H1 (cell line): Measurements from ENCODE around the gene CRNKL1. TPM values are rescaled to one million over a fixed set of nuclear protein-coding genes. Genes with fewer than 3 reads are reported as not detected.

Source experiments
- CTCF ChIA-PET: fragments of 300-600 bp; sonication (Branson Sonifier 250); formaldehyde crosslinking; loops from one replicate; lab custom pipeline; 2021; ENCODE audit not compliant: partially characterized antibody; lab: Charles Lee
- POLR2A ChIA-PET: fragments of 300-600 bp; sonication (Branson Sonifier 250); formaldehyde crosslinking; loops from one replicate; lab custom pipeline; 2021; ENCODE audit warnings: inconsistent platforms; ENCODE audit not compliant: partially characterized antibody; lab: Charles Lee
- DNase-seq, 2 experiments: peaks; one replicate each; pipeline versions ENCODE4 v3.0.0 to v3.0.0-alpha.2; 2010 to 2022; ENCODE audit warnings: low spot score in 2 of 2, low read depth in 1 of 2, mixed read lengths in 1 of 2
- FAIRE-seq: peaks from 2 replicates; lab custom pipeline; 2011; peaks lifted over from hg19 to GRCh38; lab: Jason Lieb, UNC
- H2AFZ ChIP-seq: 2 replicates; pipeline ENCODE4 v1.8.1; 2012; ENCODE audit warnings: low read length, inconsistent platforms
- H2AK5ac ChIP-seq: 2 replicates; pipeline ENCODE4 v1.6.1; 2013; ENCODE audit warnings: low read depth, low read length
- H2BK120ac ChIP-seq: replicated peaks from 2 replicates; pipeline ENCODE3; 2013; ENCODE audit warnings: low read depth, low read length, inconsistent platforms
- H2BK12ac ChIP-seq: 2 replicates; pipeline ENCODE4 v1.6.1; 2013; ENCODE audit warnings: low read depth, low read length
- H2BK15ac ChIP-seq: 2 replicates; pipeline ENCODE4 v1.6.1; 2013; ENCODE audit warnings: low read length
- H2BK20ac ChIP-seq: 2 replicates; pipeline ENCODE4 v1.6.1; 2013; ENCODE audit warnings: low read length
- H2BK5ac ChIP-seq: 2 replicates; pipeline ENCODE4 v1.6.1; 2013; ENCODE audit warnings: low read depth, low read length
- H3K14ac ChIP-seq: 2 replicates; pipeline ENCODE4 v1.6.1; 2013; ENCODE audit warnings: inconsistent platforms; ENCODE audit not compliant: insufficient read length
- H3K18ac ChIP-seq: 2 replicates; pipeline ENCODE4 v1.6.1; 2013; ENCODE audit warnings: low read length; ENCODE audit errors: extremely low read depth
- H3K23ac ChIP-seq: 2 replicates; pipeline ENCODE4 v1.6.1; 2013; ENCODE audit warnings: inconsistent platforms; ENCODE audit not compliant: insufficient read length
- H3K23me2 ChIP-seq: 2 replicates; pipeline ENCODE4 v1.6.1; 2013; ENCODE audit warnings: low read depth, low read length
- H3K27ac ChIP-seq: 2 replicates; pipeline ENCODE4 v1.6.1; 2011; ENCODE audit warnings: low read depth, low read length, inconsistent platforms
- H3K27me3 ChIP-seq, 4 experiments: replicated peaks in 1 of 4; 1 replicate in 1 of 4; 2 replicates in 3 of 4; pipeline versions ENCODE4 v1.6.1 to v1.8.1; 2011 to 2013; ENCODE audit warnings: low read length in 3 of 4, mild to moderate bottlenecking in 3 of 4, inconsistent platforms in 2 of 4, mixed read lengths in 2 of 4, moderate library complexity in 1 of 4; ENCODE audit not compliant: control insufficient read depth in 3 of 4, insufficient read depth in 3 of 4; ENCODE audit errors: extremely low read depth in 1 of 4
- H3K36me3 ChIP-seq, 4 experiments: 2 replicates each; pipeline versions ENCODE4 v1.6.1 to v1.8.1; 2011 to 2013; ENCODE audit warnings: mild to moderate bottlenecking in 4 of 4, low read length in 3 of 4, moderate library complexity in 2 of 4, control low read depth in 1 of 4, inconsistent platforms in 1 of 4; ENCODE audit not compliant: insufficient read depth in 4 of 4, control insufficient read depth in 2 of 4
- H3K4ac ChIP-seq: replicated peaks from 2 replicates; pipeline ENCODE3; 2013; ENCODE audit warnings: low read length, low read depth, mixed read lengths, inconsistent platforms; ENCODE audit not compliant: insufficient read length
- H3K4me1 ChIP-seq, 4 experiments: replicated peaks in 1 of 4; 1 replicate in 1 of 4; 2 replicates in 3 of 4; pipeline versions ENCODE4 v1.6.1 to v1.8.1; 2011 to 2013; ENCODE audit warnings: low read length in 3 of 4, inconsistent platforms in 2 of 4, mixed read lengths in 1 of 4; ENCODE audit not compliant: insufficient read depth in 4 of 4, control insufficient read depth in 3 of 4
- H3K4me2 ChIP-seq, 2 experiments: 2 replicates each; pipeline versions ENCODE4 v1.6.1 to v1.8.1; 2011 to 2013; ENCODE audit warnings: low read depth in 2 of 2, low read length in 2 of 2, control low read depth in 1 of 2, inconsistent platforms in 1 of 2, mild to moderate bottlenecking in 1 of 2; ENCODE audit not compliant: insufficient read depth in 1 of 2
- H3K4me3 ChIP-seq, 4 experiments: fragments of 200-600, 300-600 bp in 1 of 4; sonication (generic), shearing (Covaris generic), sonication (Bioruptor Twin) in 1 of 4; 2 replicates each; pipeline versions ENCODE4 v1.5.1 to v1.8.1; 2011 to 2016; ENCODE audit warnings: low read length in 4 of 4, low read depth in 3 of 4, control low read depth in 2 of 4, inconsistent platforms in 2 of 4, mild to moderate bottlenecking in 2 of 4, mixed read lengths in 1 of 4, moderate library complexity in 1 of 4; ENCODE audit not compliant: insufficient read depth in 2 of 4; ENCODE audit errors: extremely low read depth in 1 of 4
- H3K56ac ChIP-seq: replicated peaks from 2 replicates; pipeline ENCODE3; 2013; ENCODE audit warnings: low read depth, mild to moderate bottlenecking, mixed read lengths, low read length, inconsistent platforms; ENCODE audit not compliant: insufficient read length
- H3K79me1 ChIP-seq: 2 replicates; pipeline ENCODE4 v1.6.1; 2013; ENCODE audit warnings: low read depth, low read length, control low read depth
- H3K79me2 ChIP-seq, 2 experiments: 2 replicates each; pipeline versions ENCODE4 v1.6.1 to v1.8.1; 2012 to 2013; ENCODE audit warnings: low read length in 2 of 2, mild to moderate bottlenecking in 2 of 2, inconsistent platforms in 1 of 2; ENCODE audit not compliant: insufficient read depth in 2 of 2, control insufficient read depth in 1 of 2
- H3K9ac ChIP-seq, 4 experiments: replicated peaks in 1 of 4; 1 replicate in 1 of 4; 2 replicates in 3 of 4; pipeline versions ENCODE4 v1.6.1 to v1.8.1; 2011 to 2013; ENCODE audit warnings: low read depth in 3 of 4, low read length in 3 of 4, control low read depth in 2 of 4, mild to moderate bottlenecking in 2 of 4, moderate library complexity in 2 of 4, inconsistent platforms in 1 of 4; ENCODE audit errors: extremely low read depth in 1 of 4
- H3K9me3 ChIP-seq, 2 experiments: 2 replicates each; pipeline versions ENCODE4 v1.6.1 to v1.8.1; 2012 to 2013; ENCODE audit warnings: mild to moderate bottlenecking in 2 of 2, moderate library complexity in 2 of 2, control low read depth in 1 of 2, inconsistent platforms in 1 of 2, low read depth in 1 of 2, low read length in 1 of 2, mixed read lengths in 1 of 2; ENCODE audit not compliant: insufficient read depth in 2 of 2
- H4K20me1 ChIP-seq, 2 experiments: replicated peaks in 1 of 2; 2 replicates each; pipeline versions ENCODE3 to v1.8.1; 2011 to 2013; ENCODE audit warnings: inconsistent platforms in 2 of 2, low read length in 2 of 2, mild to moderate bottlenecking in 1 of 2; ENCODE audit not compliant: insufficient read depth in 2 of 2, control insufficient read depth in 1 of 2
- H4K5ac ChIP-seq: 2 replicates; pipeline ENCODE4 v1.6.1; 2013; ENCODE audit warnings: low read length, low read depth, mixed read lengths, inconsistent platforms; ENCODE audit not compliant: insufficient read length
- H4K8ac ChIP-seq: 2 replicates; pipeline ENCODE4 v1.8.0; 2013; ENCODE audit warnings: mild to moderate bottlenecking, moderate library complexity, low read length, inconsistent platforms; ENCODE audit not compliant: insufficient read depth; ENCODE audit errors: extremely low read depth
- H4K91ac ChIP-seq: replicated peaks from 2 replicates; pipeline ENCODE3; 2013; ENCODE audit warnings: low read length, mixed read lengths, inconsistent platforms; ENCODE audit not compliant: insufficient read length
- CBX8 ChIP-seq: fragments of 300-800, 300-1000 bp; sonication (generic); IDR thresholded peaks from 2 replicates; pipeline ENCODE4 v1.7.1; 2016; ENCODE audit warnings: low read depth, low read length, borderline replicate concordance
- EGR1 ChIP-seq: IDR thresholded peaks from 2 replicates; pipeline ENCODE4 v1.6.1; 2011; ENCODE audit warnings: low read depth, low read length, borderline replicate concordance
- KDM5A ChIP-seq: fragments of 200-600 bp; IDR thresholded peaks from 2 replicates; pipeline ENCODE4 v1.7.1; 2012; ENCODE audit warnings: mild to moderate bottlenecking, low read length, inconsistent platforms, mixed read lengths
- NRF1 ChIP-seq: IDR thresholded peaks from 2 replicates; pipeline ENCODE4 v1.6.1; 2011; ENCODE audit warnings: mild to moderate bottlenecking, low read depth, low read length, improper control_type of control experiment
- PHF8 ChIP-seq: fragments of 200-600 bp; sonication (generic); conservative IDR thresholded peaks from 2 replicates; pipeline ENCODE4 v1.7.1; 2012; ENCODE audit warnings: low read depth, mild to moderate bottlenecking, inconsistent platforms, low read length, moderate library complexity
- SIRT6 ChIP-seq: IDR thresholded peaks from one replicate; pipeline ENCODE4 v1.7.1; 2012; ENCODE audit warnings: low read length, inconsistent platforms
- SRF ChIP-seq: IDR thresholded peaks from 2 replicates; pipeline ENCODE4 v1.6.1; 2011; ENCODE audit warnings: mild to moderate bottlenecking, low read depth, low read length, moderate library complexity
- TCF12 ChIP-seq: IDR thresholded peaks from 2 replicates; pipeline ENCODE4 v1.6.1; 2011; ENCODE audit warnings: low read depth, mild to moderate bottlenecking, low read length
- WGBS, 2 experiments: shearing (Covaris generic) in 1 of 2; methylation state at CpG; one replicate each; pipeline versions ENCODE4 v1.1.6 to v1.1.7; 2013 to 2015; ENCODE audit warnings: low lambda C conversion rate in 2 of 2, mixed read lengths in 2 of 2, inconsistent platforms in 1 of 2, low coverage in 1 of 2, missing lambda C conversion rate in 1 of 2; ENCODE audit not compliant: insufficient replicate concordance in 2 of 2, insufficient coverage in 1 of 2, insufficient read length in 1 of 2; ENCODE audit errors: extremely low coverage in 1 of 2, missing lambda C conversion rate in 1 of 2; 5-methylcytosine and 5-hydroxymethylcytosine counted together
- polyA plus RNA-seq, 7 experiments: library from polyadenylated mRNA; depleted of rRNA in 3 of 7; stranded (reverse) in 5 of 7; unstranded in 2 of 7; fragments of >200 nt in 5 of 7; fragments of 200-250 nt in 2 of 7; gene quantifications; 1 replicate in 5 of 7; 2 replicates in 1 of 7; 4 replicates in 1 of 7; pipeline versions ENCODE4 v1.2.1 to v1.2.3, GENCODE V29; 2011 to 2013; ENCODE audit warnings: missing spikeins in 2 of 7, mixed read lengths in 2 of 7
- total RNA-seq: library from RNA; stranded (reverse); fragmentation: NEBNext Ultra II Directional; extraction: Animal tissue kit (Norgen Biotek cat#: 25700); gene quantifications from 2 replicates; pipeline ENCODE4 v1.2.1, GENCODE V29; 2021
- TF ChIP-seq, protein P1 (sequence below): IDR thresholded peaks from 2 replicates; pipeline ENCODE4 v1.6.1; 2012; ENCODE audit warnings: low read length, inconsistent platforms

The CRNKL1 gene
- total and polyA plus RNA-seq, 2 of the 8 experiments (the other 6 are each of a cell fraction or from before 2014, with no cell fraction given) = 4.0 to 26.5 TPM

DNA sequence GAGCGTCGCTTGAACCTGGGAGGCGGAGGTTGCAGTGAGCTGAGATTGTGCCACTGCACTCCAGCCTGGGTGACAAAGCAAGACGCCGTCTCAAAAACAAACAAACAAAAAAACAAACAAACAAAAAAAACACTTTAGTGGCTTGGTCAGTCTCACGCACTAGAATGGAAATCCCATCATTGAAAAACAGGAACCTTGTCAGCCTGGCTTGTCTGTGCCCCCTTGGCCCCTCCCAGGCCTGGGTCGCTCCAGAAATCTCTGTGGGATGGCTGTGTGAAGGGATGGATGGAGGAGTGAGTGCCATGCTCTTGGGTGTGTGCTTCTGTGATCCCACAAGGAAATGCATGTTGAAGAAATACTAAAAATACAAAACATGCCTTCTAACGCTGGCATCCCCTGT is 56.0 kb downstream of the CRNKL1 start:
- CTCF ChIA-PET = interaction anchor here (0.9 to 1.4 kb wide), 2 partner anchors 43 to 210 kb away, joined by 3 to 5 read pairs; no protein-coding TSS in a partner anchor
- no peak for FAIRE-seq
- 92% methylated on average over 8 of the region's 8 CpGs; no CpG with 5 or more reads in 1 of the 2 experiments for WGBS, 2 experiments

More for the DNA sequence above, 56.0 kb downstream of the CRNKL1 start:
- POLR2A ChIA-PET = no interaction called here
- Histone ChIP-seq H4K20me1 (no peaks in the 10 kb centered on the region), H3K79me2 (no peaks in the 10 kb centered on the region), H2BK15ac (no peak overlapping the region)
- no peak for TF ChIP-seq NRF1
- TF ChIP-seq CBX8 = no peak
- TF ChIP-seq PHF8 = no peak
- no peak for TF ChIP-seq KDM5A
- TF ChIP-seq, protein P1, sequence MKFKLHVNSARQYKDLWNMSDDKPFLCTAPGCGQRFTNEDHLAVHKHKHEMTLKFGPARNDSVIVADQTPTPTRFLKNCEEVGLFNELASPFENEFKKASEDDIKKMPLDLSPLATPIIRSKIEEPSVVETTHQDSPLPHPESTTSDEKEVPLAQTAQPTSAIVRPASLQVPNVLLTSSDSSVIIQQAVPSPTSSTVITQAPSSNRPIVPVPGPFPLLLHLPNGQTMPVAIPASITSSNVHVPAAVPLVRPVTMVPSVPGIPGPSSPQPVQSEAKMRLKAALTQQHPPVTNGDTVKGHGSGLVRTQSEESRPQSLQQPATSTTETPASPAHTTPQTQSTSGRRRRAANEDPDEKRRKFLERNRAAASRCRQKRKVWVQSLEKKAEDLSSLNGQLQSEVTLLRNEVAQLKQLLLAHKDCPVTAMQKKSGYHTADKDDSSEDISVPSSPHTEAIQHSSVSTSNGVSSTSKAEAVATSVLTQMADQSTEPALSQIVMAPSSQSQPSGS = no peak
- no peak for TF ChIP-seq SIRT6
- no peak for TF ChIP-seq TCF12
- no peak for TF ChIP-seq SRF
- no peak for TF ChIP-seq EGR1
- TF ChIP-seq, all 59 proteins: peak for 0
- no peak overlapping the region for H2AK5ac ChIP-seq
- no peak overlapping the region for H2BK12ac ChIP-seq
- H3K4me1 ChIP-seq = peaks cover 2 to 7% (median 5%) of the 10 kb centered on the region in 4 experiments
- no peak overlapping the region for H3K9ac ChIP-seq
- H3K23me2 ChIP-seq = no peaks in the 10 kb centered on the region
- no peak overlapping the region for H2AFZ ChIP-seq
- H4K8ac ChIP-seq = no peak overlapping the region
- no peak overlapping the region for H4K91ac ChIP-seq
- no peak overlapping the region for H3K4me3 ChIP-seq
- no peak overlapping the region for H2BK20ac ChIP-seq
- no peak for DNase-seq
- H3K14ac ChIP-seq = no peak overlapping the region
- no peak overlapping the region for H3K56ac ChIP-seq
- H3K18ac ChIP-seq = no peak overlapping the region
- H3K4ac ChIP-seq = no peak overlapping the region
- no peak overlapping the region for H4K5ac ChIP-seq
- no peak overlapping the region for H3K4me2 ChIP-seq
- H3K27ac ChIP-seq = no peak overlapping the region
- no peaks in the 10 kb centered on the region for H3K79me1 ChIP-seq
- no peaks in the 10 kb centered on the region for H3K9me3 ChIP-seq
- H3K27me3 ChIP-seq = no peaks in the 10 kb centered on the region; a peak in 1 of 7 replicates
- no peak overlapping the region for H2BK120ac ChIP-seq
- no peaks in the 10 kb centered on the region for H3K36me3 ChIP-seq
- no peak overlapping the region for H3K23ac ChIP-seq
- no peak overlapping the region for H2BK5ac ChIP-seq
